ENCODE measurements around the gene BUD31. TPM values are rescaled to one million over a fixed set of nuclear protein-coding genes. Genes with fewer than 3 reads are reported as not detected.

The BUD31 gene
- total and polyA plus RNA-seq, 10 of the 15 experiments (the other 5 are each of a cell fraction or from before 2014, with no cell fraction given) = 74.2 to 317 (median 130) TPM

DNA sequence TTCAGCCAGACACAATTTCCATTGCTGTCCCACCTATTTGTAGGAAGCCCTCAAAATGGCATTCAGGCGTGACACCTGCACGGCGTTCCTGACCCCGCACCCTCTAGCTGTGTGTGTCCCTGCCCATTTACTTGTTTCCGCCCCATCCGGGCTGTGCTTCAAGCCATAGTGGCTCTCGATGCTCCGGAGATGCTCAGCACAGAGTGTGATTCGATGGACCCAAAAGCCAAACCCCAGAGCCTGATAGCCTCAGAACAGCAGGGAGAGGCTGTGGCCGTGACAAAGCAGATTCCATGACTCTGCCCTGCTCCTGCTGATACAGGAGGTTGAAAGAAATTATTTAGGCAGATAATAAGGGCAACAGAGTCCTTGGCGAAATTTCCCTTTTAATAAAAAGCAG is 13.4 kb downstream of the BUD31 start:
- DNase-seq (ENCODE audit: low read depth, low spot score) (no peak), FAIRE-seq (no peak), ATAC-seq (no peak)
- intact Hi-C loops (cut with micrococcal nuclease; ENCODE audit: unreplicated experiment) (no loop called here), in situ Hi-C loops (cut with MboI) (no loop called here)
- Histone ChIP-seq H3K4me1 (ENCODE audit: control insufficient read depth, insufficient read depth, low read length) (no peaks in the 10 kb centered on the region), H3K36me3 (ENCODE audit: control insufficient read depth in 2 of 2, insufficient read depth in 2 of 2, low read length in 1 of 2) (peaks cover 7 to 34% of the 10 kb centered on the region in 2 experiments), H3K9me3 (replicated peaks; ENCODE audit: control insufficient read depth, insufficient read depth, low read length) (no peaks in the 10 kb centered on the region), H3K27me3 (replicated peaks in 1 of 2; ENCODE audit: control insufficient read depth in 2 of 2, insufficient read depth in 2 of 2, low read length in 1 of 2) (no peaks in the 10 kb centered on the region), H2AFZ (ENCODE audit: control insufficient read depth, low read depth, low read length) (no peak overlapping the region), H3K9ac (ENCODE audit: control insufficient read depth, insufficient read depth, low read length) (no peak overlapping the region), H3K27ac (ENCODE audit: control insufficient read depth, insufficient read depth) (no peak overlapping the region), H4K20me1 (ENCODE audit: control insufficient read depth, insufficient read depth) (no peaks in the 10 kb centered on the region), H3K4me2 (ENCODE audit: control insufficient read depth, insufficient read depth) (no peak overlapping the region), H3K4me3 (no peak overlapping the region), H3K79me2 (ENCODE audit: control insufficient read depth, insufficient read depth, low read length) (no peaks in the 10 kb centered on the region)
- CTCF ChIA-PET = no interaction called here
- POLR2A ChIA-PET = no interaction called here
- BruUV-seq (replicated peaks) = no TSS peak
- TF ChIP-seq, protein P1, sequence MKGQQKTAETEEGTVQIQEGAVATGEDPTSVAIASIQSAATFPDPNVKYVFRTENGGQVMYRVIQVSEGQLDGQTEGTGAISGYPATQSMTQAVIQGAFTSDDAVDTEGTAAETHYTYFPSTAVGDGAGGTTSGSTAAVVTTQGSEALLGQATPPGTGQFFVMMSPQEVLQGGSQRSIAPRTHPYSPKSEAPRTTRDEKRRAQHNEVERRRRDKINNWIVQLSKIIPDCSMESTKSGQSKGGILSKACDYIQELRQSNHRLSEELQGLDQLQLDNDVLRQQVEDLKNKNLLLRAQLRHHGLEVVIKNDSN (IDR thresholded peaks at IDR 0.05; ENCODE audit: borderline replicate concordance, extremely low read length, insufficient read depth, low read depth, low read length) = no peak
- TF ChIP-seq BCLAF1 (IDR thresholded peaks at IDR 0.05) (no peak), MXI1 (IDR thresholded peaks at IDR 0.05; ENCODE audit: low read depth, low read length) (no peak), CEBPZ (IDR thresholded peaks at IDR 0.05; ENCODE audit: low read depth, low read length) (no peak), CHD1 (IDR thresholded peaks at IDR 0.05; ENCODE audit: low read depth, low read length) (no peak), FOS (IDR thresholded peaks at IDR 0.05; ENCODE audit: borderline replicate concordance, extremely low read depth, insufficient read length) (no peak), CBFB (IDR thresholded peaks at IDR 0.05; ENCODE audit: low read depth) (no peak), BACH1 (IDR thresholded peaks at IDR 0.05; ENCODE audit: borderline replicate concordance) (no peak), PBX3 (IDR thresholded peaks at IDR 0.05; ENCODE audit: insufficient replicate concordance, low read depth, low read length) (no peak), RB1 (IDR thresholded peaks at IDR 0.05; ENCODE audit: borderline replicate concordance) (no peak), ZNF384 (IDR thresholded peaks at IDR 0.05; ENCODE audit: borderline replicate concordance, low read depth, low read length) (no peak)
- TF ChIP-seq, protein P2, sequence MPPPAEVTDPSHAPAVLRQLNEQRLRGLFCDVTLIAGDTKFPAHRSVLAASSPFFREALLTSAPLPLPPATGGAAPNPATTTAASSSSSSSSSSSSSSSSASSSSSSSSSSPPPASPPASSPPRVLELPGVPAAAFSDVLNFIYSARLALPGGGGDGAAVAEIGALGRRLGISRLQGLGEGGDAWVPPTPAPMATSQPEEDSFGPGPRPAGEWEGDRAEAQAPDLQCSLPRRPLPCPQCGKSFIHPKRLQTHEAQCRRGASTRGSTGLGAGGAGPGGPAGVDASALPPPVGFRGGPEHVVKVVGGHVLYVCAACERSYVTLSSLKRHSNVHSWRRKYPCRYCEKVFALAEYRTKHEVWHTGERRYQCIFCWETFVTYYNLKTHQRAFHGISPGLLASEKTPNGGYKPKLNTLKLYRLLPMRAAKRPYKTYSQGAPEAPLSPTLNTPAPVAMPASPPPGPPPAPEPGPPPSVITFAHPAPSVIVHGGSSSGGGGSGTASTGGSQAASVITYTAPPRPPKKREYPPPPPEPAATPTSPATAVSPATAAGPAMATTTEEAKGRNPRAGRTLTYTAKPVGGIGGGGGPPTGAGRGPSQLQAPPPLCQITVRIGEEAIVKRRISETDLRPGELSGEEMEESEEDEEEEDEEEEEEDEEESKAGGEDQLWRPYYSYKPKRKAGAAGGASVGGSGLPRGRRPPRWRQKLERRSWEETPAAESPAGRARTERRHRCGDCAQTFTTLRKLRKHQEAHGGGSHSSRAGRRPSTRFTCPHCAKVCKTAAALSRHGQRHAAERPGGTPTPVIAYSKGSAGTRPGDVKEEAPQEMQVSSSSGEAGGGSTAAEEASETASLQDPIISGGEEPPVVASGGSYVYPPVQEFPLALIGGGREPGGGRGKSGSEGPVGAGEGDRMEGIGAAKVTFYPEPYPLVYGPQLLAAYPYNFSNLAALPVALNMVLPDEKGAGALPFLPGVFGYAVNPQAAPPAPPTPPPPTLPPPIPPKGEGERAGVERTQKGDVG (CRISPR knock-in tag; IDR thresholded peaks at IDR 0.05) = no peak
- SMC1A ChIA-PET (ENCODE audit: uncharacterized antibody, unreplicated experiment) = interaction anchor here (1.1 kb wide), 1 partner anchor 13 kb away, joined by 3 read pairs; the partner anchor contains the start of genes BUD31 and PDAP1
- RAD21 ChIA-PET (ENCODE audit: unreplicated experiment) = no interaction called here
- 83% methylated on average over 11 of the region's 11 CpGs for WGBS (ENCODE audit: insufficient coverage, insufficient replicate concordance, low lambda C conversion rate, missing lambda C conversion rate)
